Erythroblast (primary cell): ENCODE results near the gene FHOD1.

ENCODE experiments used
- GATA1 ChIP-seq: IDR thresholded peaks from 2 replicates; pipeline ENCODE4 v1.6.1; 2011; ENCODE audit warnings: low read depth, mild to moderate bottlenecking, control low read depth, low read length, moderate library complexity
- POLR2A ChIP-seq: IDR thresholded peaks from 2 replicates; pipeline ENCODE4 v1.6.1; 2011; ENCODE audit warnings: mild to moderate bottlenecking, low read length

- TF ChIP-seq POLR2A, result peak; percentile 46
- TF ChIP-seq GATA1, result no peak
Measured at GRCh38 chr16:67230809-67231660, 16.2 kb downstream of the FHOD1 start.
